SIG-M5 treated with dmso at 0.1 percent for 504 hours (cell line): ENCODE measurements around the gene PIK3R1.

Experiments
- DNase-seq: peaks from one replicate; lab custom pipeline; 2025; ENCODE audit not compliant: unreplicated experiment; lab: John Stamatoyannopoulos, UW

PIK3R1 gene

GRCh38 chr5:68290260-68290674, 74.7 kb downstream of the PIK3R1 start:
- DNase-seq: no peak

GRCh38 chr5:68290847-68291246, 75.3 kb downstream of the PIK3R1 start:
- no peak for DNase-seq

GRCh38 chr5:68292316-68292715, 76.8 kb downstream of the PIK3R1 start:
- DNase-seq: no peak

GRCh38 chr5:68295772-68296171, 80.2 kb downstream of the PIK3R1 start:
- peak; percentile 14 for DNase-seq

DNA sequence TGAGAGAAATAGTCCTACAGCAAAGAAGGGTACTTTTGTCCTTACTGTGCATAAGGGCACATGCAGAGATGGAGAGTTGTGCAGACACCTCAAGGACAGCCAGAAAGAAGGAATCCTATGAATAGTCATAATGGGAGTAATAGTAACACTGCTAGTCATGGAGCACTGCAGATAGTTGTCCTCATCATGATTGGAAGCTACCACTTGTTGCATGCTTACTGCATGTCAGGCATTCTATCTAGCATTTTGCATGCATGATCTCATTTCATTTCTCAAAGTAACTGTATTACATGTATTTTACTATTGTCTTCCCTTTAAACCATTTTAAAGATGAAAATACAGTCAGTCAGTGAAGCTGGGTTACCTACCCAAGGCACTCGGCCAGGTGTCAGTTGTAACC, 81.3 kb downstream of the PIK3R1 start:
- DNase-seq: no peak

DNA sequence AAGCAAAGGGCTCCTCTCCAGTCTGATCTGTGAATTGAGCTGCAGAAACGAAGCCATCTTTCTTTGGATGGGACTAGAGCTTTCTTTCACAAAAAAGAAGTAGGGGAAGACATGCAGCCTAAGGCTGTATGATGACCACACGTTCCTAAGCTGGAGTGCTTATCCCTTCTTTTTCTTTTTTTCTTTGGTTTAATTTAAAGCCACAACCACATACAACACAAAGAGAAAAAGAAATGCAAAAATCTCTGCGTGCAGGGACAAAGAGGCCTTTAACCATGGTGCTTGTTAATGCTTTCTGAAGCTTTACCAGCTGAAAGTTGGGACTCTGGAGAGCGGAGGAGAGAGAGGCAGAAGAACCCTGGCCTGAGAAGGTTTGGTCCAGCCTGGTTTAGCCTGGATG, 82.1 kb downstream of the PIK3R1 start:
- DNase-seq: no peak

DNA sequence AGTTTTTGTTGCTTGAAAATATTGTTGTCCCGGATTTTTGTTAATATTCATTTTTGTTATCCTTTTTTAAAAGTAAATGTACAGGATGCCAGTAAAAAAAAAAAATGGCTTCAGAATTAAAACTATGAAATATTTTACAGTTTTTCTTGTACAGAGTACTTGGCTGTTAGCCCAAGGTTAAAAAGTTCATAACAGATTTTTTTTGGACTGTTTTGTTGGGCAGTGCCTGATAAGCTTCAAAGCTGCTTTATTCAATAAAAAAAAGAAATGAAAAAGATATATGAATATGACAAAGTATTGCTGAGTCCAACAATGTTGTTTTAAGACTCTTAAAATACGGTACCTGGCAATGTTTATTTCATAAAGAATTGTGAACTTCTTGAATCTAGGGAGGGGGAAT, 82.9 kb downstream of the PIK3R1 start:
- DNase-seq: no peak

- DNase-seq: no peak
These were observed 83.5 kb downstream of the PIK3R1 start for GRCh38 chr5:68299105-68299504.

GRCh38 chr5:68299575-68299974, 84.0 kb downstream of the PIK3R1 start:
- no peak for DNase-seq

GRCh38 chr5:68303038-68303738, 87.6 kb downstream of the PIK3R1 start:
- no peak for DNase-seq

GRCh38 chr5:68303754-68304420, 88.3 kb downstream of the PIK3R1 start:
- no peak for DNase-seq

- no peak for DNase-seq
These were observed 89.0 kb downstream of the PIK3R1 start for GRCh38 chr5:68304421-68305052.

DNA sequence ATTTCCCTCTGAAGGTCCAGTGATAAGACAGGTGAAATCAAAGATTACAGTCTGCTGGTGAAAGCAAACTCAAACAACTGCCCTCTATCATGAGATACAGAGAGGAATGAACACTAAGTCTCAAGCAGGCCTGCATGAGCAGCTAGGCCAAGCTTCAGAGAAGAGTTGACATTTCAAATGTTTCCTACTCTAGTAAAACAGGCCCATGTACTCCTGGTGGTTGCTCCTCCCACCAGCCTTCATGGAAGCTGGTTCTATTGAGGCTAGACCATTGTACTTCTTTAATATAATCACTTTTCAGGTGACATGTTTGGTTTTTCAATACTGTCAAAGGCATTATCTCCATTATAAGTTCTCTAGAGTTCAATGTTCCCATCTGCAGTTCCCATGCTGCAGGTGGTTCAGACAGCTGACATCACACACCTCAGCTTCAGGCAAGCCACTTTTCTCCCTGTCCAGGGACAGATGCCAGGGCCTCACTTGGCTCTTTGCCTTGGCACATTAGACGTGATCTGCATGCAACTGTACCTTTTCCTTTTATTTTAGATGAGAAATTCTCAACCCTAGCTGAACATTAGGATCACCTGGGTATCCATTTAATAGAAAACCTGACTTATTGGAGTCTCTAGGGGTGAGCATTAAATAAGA, 89.8 kb downstream of the PIK3R1 start:
- no peak for DNase-seq

DNA sequence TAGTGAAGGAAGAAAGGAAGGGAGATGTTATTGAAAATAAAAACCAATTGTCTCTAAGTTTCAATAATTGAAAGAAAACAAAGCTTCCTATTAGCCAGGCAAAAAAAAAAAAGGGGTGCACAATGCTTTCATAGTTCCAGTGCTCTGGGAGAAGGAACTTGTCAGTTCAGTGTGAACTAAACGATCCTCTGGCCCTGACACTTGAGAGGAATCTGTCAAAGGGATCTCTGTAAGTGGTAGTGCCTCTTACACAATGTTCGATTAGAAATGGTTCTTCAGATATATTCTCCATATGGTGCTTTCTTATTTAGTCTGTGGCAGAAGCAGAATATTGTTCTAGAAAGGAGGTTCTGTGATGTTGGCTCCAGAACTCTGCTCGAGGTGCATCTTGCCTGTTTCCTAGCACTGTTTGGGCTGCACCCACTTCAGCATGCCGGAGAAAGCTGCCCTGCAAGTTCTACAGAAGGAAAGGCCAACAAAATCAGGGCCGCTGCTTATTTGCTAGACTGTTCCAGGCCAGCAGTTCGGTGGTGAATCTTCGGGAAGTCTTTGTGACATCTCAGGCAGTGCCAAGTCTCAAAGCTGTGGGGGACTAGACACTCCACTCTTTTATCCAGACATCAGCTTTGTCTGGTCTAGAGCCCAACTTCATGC, 90.9 kb downstream of the PIK3R1 start:
- DNase-seq: no peak

GRCh38 chr5:68313336-68313735, 97.8 kb downstream of the PIK3R1 start:
- no peak for DNase-seq

GRCh38 chr5:68314465-68314864, 98.9 kb downstream of the PIK3R1 start:
- DNase-seq: no peak

DNA sequence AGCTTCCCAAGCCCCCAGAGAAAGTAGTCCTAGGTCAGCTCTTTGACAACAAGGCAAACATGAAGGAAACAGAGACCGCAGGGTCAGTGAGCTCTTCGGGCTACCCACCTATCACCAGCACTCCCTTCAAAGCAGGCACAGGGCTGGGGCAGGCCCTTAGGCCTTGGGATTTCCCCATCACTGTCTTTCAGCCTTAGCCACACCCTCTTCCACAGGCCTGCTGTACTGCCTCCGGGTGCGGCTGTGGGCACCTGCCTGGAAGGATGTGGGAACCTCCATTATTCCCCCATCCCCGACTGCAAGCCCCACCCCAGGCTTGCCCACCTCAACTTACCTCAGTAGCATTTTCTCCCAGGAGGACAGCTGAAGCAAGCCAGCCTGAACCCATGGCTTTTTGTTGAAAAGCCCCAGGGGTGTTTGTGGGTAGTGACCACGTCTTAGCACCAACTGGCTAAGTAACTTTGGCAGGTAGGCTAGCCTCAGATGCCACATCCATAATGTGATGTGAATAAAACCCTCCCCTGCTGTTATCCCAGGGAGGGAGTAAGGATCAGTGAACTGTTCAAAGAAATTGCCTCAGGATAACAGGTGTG, 100.2 kb downstream of the PIK3R1 start:
- DNase-seq: no peak

DNA sequence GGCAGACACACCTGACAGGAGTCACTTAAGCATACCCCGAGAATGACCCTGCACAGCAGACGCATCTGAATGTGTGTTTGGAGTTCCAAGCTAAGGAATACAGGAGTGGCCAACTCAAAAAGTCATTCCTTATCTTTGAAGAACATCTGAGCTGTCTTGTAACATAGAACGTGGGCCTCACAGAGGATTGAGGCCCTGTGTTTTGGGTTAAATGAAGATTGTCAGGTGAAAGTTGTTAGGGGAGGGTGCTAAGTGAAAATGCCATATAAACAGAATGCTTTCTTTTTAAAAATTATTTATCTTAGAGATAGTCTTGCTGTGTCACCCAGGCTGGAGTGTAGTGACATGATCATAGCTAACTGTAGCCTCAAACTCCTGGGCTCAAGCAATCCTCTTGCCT, 100.9 kb downstream of the PIK3R1 start:
- no peak for DNase-seq

DNA sequence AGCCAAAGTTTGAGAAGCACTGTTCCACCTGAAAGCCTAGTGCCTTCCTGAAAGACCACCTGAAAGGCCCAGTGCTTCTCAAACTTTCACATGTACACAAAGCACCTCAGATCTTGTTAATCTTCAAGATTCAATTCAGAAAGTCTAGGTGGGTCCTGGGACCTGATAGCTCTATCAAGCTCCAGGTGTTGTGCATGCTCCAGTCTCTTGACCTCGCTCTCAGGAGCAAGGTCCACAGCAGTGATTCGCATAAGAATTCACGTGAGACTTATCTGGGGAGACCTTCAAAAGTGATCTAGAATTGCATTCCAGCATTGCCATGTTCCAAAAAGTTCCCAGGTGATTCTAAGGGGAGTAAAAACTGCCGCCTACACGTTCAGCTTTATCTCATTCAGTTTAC, 102.1 kb downstream of the PIK3R1 start:
- no peak for DNase-seq

DNA sequence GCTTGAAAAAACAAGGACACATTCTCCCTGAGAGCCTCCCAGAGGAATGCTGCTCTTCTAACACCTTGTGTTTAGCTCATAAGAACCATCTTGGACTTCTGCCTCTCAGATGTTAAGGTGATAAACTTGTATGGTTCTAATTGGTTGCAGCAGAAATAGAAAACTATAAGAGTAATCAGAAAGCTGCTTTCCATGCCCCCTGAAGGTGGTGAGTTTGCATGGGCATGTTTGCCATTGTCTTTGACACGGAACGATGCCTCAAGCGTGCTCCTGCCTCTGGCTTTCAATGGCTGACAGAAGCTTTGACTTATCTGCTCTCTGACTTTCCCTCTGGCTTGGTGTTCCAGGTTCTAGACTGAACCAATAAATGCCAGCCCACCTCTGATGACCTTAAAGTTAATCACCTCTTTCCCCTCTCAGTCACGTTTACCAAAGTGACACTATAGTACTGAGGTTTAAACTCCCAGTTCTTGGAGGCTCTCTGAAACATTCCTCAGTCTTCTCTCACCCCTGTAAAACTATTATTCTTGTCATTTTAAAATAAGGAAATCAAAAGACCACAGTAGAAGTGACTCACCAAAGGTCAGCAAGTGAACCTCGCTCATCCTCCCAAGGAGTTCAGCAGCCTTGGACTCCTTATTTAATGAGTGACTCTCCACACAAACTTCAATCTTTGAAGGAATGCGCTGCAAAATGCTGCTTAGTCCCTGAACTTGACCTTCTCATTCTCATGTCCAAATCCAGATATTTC, 103.6 kb downstream of the PIK3R1 start:
- no peak for DNase-seq
